ENCODE measurements around the gene GPATCH3.
"Not testable (repeated sequence)": the region's sequence is repeated elsewhere in the genome, so short reads cannot be mapped to it uniquely, and the experiment has no call there.

GPATCH3 gene

GRCh38 chr1:26900001-26900814 is at the start of gene GPATCH3:
GPATCH3 (minus strand) TSS chr1:26900467; CDS start chr1:26900442, 25 bp downstream.
- FAIRE-seq: peak; percentile 24

DNA sequence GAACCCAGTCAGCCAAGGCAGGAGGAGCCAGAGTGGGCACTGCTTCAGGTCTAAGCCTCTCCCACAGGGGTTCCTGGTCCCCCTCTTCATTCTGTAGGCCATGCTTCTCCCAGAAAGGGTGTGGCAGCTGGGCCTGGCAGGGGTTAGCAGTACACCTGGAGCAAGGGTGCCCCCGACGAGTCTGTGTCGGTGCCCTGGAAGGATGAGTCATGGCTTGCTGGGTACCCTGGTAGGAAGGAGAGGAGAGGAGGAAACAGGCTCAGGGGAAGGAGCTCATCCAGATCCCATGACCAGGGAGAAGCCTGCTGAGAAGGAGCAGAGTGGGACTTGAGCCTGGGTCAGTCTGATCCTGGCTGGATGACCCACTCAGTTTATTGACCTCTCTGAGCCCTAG is 49.7 kb upstream of the GPATCH3 start:
- no peak for FAIRE-seq

DNA sequence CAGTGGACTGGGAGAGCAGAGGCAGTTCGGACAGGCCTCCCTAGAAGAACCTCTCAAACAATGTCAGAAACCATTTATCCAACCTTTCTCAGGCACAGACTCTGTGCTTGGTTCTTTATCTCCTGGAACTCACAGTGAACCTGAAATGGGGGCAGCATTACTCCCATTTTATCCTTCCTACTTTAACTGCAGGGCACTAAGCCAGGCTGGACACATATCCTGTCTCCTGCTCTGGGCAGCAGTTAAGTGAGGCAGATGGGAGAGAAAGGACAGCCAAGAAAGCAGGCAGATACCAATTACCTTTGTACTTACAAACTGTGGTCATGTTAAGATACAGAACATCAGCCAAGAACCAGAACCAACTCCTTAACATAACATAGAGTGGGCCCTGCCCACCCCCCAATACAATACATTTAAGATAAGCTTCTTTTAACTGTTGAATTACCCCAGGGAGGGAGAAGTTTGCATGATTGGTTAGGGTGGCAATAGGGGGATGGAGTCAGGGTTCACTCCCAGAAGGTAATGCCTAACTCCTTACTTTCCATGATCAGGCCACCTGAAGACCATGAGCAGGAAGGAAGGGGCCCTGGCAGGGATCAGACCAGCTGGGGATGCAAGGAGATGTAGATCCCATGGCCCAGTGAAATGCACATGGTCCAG is 49.1 kb upstream of the GPATCH3 start:
- no peak for FAIRE-seq

GRCh38 chr1:26948725-26949057 is 48.4 kb upstream of the GPATCH3 start:
- FAIRE-seq: not testable (repeated sequence)

- no peak for FAIRE-seq
These were observed 46.0 kb upstream of the GPATCH3 start for GRCh38 chr1:26946270-26946669.

- no peak for FAIRE-seq
These were observed 45.5 kb upstream of the GPATCH3 start for GRCh38 chr1:26945728-26946127.

DNA sequence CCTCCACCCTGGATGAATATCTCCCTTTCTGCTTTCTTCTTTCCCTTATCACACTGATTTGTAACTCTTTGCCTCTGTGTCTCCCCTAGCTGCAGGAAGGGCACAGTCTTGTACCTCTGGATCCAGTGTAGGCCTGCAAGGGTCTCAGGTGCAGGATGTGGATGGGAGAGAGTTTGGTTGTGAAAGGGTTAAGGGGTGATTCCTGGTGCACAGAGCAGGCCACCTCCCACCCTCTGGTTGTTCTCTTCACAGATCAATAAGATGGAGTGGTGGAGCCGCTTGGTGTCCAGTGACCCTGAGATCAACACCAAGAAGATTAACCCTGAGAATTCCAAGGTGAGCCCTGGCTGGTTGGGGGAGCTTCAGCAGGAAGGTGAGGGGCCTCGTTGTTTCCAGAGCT is 44.9 kb upstream of the GPATCH3 start:
- no peak for FAIRE-seq

- FAIRE-seq: no peak
These were observed 42.4 kb upstream of the GPATCH3 start for GRCh38 chr1:26942656-26943055.

- FAIRE-seq: no peak
These were observed 41.0 kb upstream of the GPATCH3 start for GRCh38 chr1:26941311-26941710.

DNA sequence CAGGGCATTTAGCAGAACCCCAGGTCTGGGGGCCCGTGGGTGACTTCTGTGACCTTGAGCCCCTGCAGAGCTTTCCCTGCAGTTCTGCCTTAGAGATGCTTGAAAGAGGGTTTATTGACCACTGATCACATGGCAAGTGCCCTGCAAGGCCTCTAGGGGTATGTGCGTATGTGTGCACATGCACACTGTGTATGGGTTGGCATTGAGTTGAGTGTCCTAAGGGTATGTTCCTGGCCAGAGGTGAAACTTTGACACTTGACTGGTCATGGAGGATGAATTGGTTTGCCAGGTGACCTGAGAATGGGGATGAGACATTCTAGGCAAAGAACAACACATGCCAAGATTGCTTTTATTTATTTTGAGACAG is 38.4 kb upstream of the GPATCH3 start:
- FAIRE-seq: no peak

GRCh38 chr1:26938004-26938658 is 37.9 kb upstream of the GPATCH3 start:
- no peak for FAIRE-seq

DNA sequence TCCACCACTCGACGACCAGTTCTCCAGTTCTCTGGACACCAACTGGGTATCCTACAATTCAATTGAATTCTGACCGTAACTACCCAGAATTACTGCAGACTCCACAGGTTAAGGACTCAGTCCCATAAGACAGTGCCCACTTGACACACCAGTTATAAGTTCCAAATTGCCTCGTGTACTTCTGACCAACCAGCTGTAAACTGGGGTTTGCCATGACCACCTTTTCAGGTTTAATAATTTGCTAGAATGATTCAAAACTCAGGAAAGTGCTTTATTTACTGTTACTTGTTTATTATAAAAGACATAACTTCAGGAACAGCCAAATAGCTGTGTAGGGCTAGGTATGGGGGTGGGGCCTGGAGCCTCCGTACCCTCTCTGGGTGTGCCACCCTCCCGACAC is 36.6 kb upstream of the GPATCH3 start:
- no peak for FAIRE-seq

DNA sequence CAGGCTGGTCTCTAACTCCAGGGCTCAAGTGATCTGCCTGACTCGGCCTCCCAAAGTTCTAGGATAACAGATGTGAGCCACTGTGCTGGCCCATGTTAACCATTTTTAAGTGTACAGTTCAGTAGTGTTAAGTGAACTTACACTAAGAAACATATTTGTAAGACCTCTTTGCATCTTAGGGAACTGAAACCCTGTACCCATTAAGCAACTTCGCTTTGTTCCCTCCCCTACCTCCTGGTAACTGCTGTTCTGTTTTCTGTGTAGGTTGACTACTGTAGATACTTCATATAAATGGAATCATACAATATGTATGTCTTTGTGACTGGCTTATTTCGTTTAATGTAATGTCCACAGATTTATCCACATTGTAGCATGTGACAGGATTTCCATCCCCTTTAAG is 32.3 kb upstream of the GPATCH3 start:
- FAIRE-seq: no peak

DNA sequence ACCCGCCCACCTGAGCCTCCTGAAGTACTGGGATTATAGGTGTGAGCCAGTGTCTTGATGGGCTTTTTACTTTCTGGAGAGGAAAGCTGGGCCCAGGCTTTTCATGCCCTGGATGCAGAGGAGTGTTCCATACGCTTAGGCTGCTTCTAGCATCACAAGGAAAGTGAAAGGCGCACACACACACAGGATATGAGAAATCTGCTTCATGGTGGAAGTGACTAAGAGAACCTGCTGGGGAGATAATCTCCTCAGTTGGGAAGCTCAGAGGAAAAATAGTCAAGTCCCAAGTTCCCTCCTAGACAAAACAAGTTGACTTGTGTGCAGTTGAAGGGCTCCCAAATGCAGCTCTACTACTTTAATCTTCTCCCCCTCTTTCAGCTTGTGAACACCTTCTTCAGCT is 23.4 kb upstream of the GPATCH3 start:
- no peak for FAIRE-seq

DNA sequence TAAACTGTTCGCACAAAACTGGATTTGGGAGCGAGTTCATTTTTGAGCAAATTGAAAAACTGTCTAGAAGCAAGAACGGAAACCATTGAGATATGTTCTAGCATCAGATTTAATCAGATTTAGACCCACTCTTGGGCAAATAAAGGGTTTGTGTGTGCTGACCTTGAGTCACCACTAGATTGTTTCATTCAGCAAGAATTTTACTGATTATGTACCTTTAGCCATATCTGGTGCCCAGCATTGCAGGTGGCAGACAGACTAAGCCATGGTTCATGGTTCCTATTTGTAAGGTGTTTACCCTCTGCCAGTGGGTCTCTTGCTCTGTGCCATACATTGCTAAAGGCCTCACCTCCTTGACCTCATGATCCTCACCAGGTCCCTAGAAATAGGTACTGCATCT is 22.6 kb upstream of the GPATCH3 start:
- FAIRE-seq: no peak

- FAIRE-seq: no peak
These were observed 22.1 kb upstream of the GPATCH3 start for GRCh38 chr1:26922431-26922729.

- FAIRE-seq: peak; percentile 58
These were observed 21.5 kb upstream of the GPATCH3 start, which contains the start of gene NUDC for GRCh38 chr1:26921540-26922430. NUDC (plus strand) TSS chr1:26921743; CDS start chr1:26921849, 106 bp downstream.

- FAIRE-seq: no peak
These were observed 20.9 kb upstream of the GPATCH3 start for GRCh38 chr1:26921126-26921539.

GRCh38 chr1:26915204-26915842 is 15.1 kb upstream of the GPATCH3 start:
- no peak for FAIRE-seq

DNA sequence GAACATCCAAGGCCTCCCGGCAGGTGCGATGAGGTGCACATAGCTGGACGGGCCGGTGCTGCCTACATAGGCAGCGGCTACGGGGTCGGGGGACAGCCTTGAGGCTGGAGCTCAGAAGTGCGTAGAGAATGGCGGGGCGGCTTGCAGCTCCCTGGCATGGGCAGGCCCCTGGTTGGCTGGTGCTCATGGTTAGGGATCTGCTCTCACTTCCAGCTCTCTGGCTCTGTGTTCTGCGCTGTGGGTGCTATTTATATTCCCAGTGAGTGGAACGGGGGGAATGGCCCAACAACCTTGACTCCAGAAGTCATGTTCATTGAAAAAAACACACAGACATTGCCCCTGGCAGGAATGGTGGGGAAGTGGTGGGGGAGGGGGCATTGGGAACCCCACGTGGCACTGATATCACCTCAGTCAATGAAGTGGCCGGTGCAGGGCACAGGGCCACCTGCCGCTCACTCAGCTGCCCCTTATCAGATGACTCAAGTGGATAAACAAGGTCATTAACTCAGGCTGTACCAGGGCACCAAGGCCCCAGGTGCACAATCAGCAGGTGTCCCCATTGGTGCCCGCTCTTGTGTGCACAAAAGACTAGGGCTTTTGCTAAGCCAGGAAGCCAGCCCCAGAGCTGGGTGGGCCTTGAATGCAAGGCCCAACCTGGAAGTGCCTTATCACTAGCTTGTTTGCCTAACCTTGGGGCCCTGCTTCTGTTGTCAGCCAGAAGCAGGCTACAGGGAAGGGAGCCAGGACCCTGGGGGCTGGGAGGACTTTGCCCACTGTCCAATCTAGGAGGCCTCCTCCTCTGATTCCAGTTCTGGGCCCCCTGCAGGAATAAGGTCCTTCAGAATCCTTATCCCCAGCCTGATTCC is 13.7 kb upstream of the GPATCH3 start, which contains the start of gene NR0B2:
TSS of gene NR0B2 (minus strand) at position 222 of the 866 bp plus-strand sequence. CDS start at position 187, 35 bp downstream.
- FAIRE-seq: peak; percentile 70

GRCh38 chr1:26913389-26913753 is 13.1 kb upstream of the GPATCH3 start:
- no peak for FAIRE-seq

- no peak for FAIRE-seq
These were observed 11.9 kb upstream of the GPATCH3 start for GRCh38 chr1:26912147-26912490.

All from islet of Langerhans (tissue), 1 donor.